ENCODE measurements around the gene NADSYN1.
"Not testable (repeated sequence)": the region's sequence is repeated elsewhere in the genome, so short reads cannot be mapped to it uniquely, and the experiment has no call there.

Gene NADSYN1

GRCh38 chr11:71538666-71538990, 85.6 kb downstream of the NADSYN1 start:
- TF ChIP-seq, protein P1, sequence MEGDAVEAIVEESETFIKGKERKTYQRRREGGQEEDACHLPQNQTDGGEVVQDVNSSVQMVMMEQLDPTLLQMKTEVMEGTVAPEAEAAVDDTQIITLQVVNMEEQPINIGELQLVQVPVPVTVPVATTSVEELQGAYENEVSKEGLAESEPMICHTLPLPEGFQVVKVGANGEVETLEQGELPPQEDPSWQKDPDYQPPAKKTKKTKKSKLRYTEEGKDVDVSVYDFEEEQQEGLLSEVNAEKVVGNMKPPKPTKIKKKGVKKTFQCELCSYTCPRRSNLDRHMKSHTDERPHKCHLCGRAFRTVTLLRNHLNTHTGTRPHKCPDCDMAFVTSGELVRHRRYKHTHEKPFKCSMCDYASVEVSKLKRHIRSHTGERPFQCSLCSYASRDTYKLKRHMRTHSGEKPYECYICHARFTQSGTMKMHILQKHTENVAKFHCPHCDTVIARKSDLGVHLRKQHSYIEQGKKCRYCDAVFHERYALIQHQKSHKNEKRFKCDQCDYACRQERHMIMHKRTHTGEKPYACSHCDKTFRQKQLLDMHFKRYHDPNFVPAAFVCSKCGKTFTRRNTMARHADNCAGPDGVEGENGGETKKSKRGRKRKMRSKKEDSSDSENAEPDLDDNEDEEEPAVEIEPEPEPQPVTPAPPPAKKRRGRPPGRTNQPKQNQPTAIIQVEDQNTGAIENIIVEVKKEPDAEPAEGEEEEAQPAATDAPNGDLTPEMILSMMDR (IDR thresholded peaks at IDR 0.05; ENCODE audit: insufficient read depth, low read length, poor library complexity, severe bottlenecking) = no peak
- TF ChIP-seq EZH2phosphoT487 (conservative IDR thresholded peaks at IDR 0.05; ENCODE audit: low read length) = no peak
- Histone ChIP-seq H3K9me2 (replicated peaks; ENCODE audit: insufficient read depth, low read length) (no peaks in the 10 kb centered on the region), H3K9ac (ENCODE audit: low read length) (no peak overlapping the region), H3K9me3 (ENCODE audit: insufficient read depth, low read length) (no peaks in the 10 kb centered on the region), H3K27me3 (ENCODE audit: low read length) (no peaks in the 10 kb centered on the region), H4K20me1 (ENCODE audit: low read depth, low read length) (no peaks in the 10 kb centered on the region), H3K27ac (ENCODE audit: low read depth, low read length) (no peak overlapping the region), H3K36me3 (ENCODE audit: low read length) (no peaks in the 10 kb centered on the region), H3K79me2 (ENCODE audit: insufficient read depth, low read length) (no peaks in the 10 kb centered on the region), H3K4me2 (ENCODE audit: low read depth, low read length, poor library complexity, severe bottlenecking) (no peak overlapping the region), H2AFZ (ENCODE audit: low read depth, low read length, severe bottlenecking) (no peak overlapping the region), H3K4me3 (ENCODE audit: insufficient read depth, low read length, poor library complexity, severe bottlenecking) (no peak overlapping the region), H3F3A (ENCODE audit: insufficient read depth) (no peaks in the 10 kb centered on the region)

DNA sequence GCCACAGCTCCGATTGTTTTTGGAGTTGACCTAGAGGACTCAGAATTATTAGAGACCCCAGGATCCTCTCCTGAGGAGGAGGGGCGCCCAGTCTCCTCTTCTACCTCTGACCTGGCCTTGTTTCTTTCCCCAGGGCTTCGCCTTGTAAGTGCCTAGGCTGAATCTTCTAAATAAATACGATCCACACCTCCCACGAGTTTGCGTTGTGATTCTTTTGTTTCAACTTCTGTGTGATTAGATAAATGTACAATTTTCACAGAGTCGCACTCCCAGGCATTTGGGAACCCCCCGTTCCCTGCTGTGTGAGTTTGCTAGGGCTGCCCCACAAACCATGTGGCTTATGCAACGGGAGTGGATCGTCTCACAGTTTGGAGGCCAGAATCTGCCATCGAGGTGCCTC, 86.0 kb downstream of the NADSYN1 start:
- Histone ChIP-seq H3K27ac (ENCODE audit: low read depth, low read length) (no peak overlapping the region), H4K20me1 (ENCODE audit: low read depth, low read length) (no peaks in the 10 kb centered on the region), H2AFZ (ENCODE audit: low read depth, low read length, severe bottlenecking) (no peak overlapping the region), H3K36me3 (ENCODE audit: low read length) (no peaks in the 10 kb centered on the region), H3K4me2 (ENCODE audit: low read depth, low read length, poor library complexity, severe bottlenecking) (no peak overlapping the region), H3K4me3 (ENCODE audit: insufficient read depth, low read length, poor library complexity, severe bottlenecking) (no peak overlapping the region), H3K9me2 (replicated peaks; ENCODE audit: insufficient read depth, low read length) (no peaks in the 10 kb centered on the region), H3K79me2 (ENCODE audit: insufficient read depth, low read length) (no peaks in the 10 kb centered on the region), H3F3A (ENCODE audit: insufficient read depth) (no peaks in the 10 kb centered on the region), H3K9me3 (ENCODE audit: insufficient read depth, low read length) (no peaks in the 10 kb centered on the region), H3K27me3 (ENCODE audit: low read length) (no peaks in the 10 kb centered on the region), H3K9ac (ENCODE audit: low read length) (no peak overlapping the region)
- TF ChIP-seq, protein P1 (IDR thresholded peaks at IDR 0.05; ENCODE audit: insufficient read depth, low read length, poor library complexity, severe bottlenecking) = no peak
- TF ChIP-seq EZH2phosphoT487 (conservative IDR thresholded peaks at IDR 0.05; ENCODE audit: low read length) = no peak

- not testable (repeated sequence) for H4K20me1 ChIP-seq (ENCODE audit: low read depth, low read length); H3K4me3 ChIP-seq (ENCODE audit: insufficient read depth, low read length, poor library complexity, severe bottlenecking); H3K4me2 ChIP-seq (ENCODE audit: low read depth, low read length, poor library complexity, severe bottlenecking); H3K79me2 ChIP-seq (ENCODE audit: insufficient read depth, low read length); H3K27me3 ChIP-seq (ENCODE audit: low read length); H2AFZ ChIP-seq (ENCODE audit: low read depth, low read length, severe bottlenecking); H3K27ac ChIP-seq (ENCODE audit: low read depth, low read length); H3K9me2 ChIP-seq (replicated peaks; ENCODE audit: insufficient read depth, low read length); H3K9me3 ChIP-seq (ENCODE audit: insufficient read depth, low read length); H3K9ac ChIP-seq (ENCODE audit: low read length); H3K36me3 ChIP-seq (ENCODE audit: low read length); H3F3A ChIP-seq (ENCODE audit: insufficient read depth)
These were observed 87.0 kb downstream of the NADSYN1 start for GRCh38 chr11:71539971-71540370.

DNA sequence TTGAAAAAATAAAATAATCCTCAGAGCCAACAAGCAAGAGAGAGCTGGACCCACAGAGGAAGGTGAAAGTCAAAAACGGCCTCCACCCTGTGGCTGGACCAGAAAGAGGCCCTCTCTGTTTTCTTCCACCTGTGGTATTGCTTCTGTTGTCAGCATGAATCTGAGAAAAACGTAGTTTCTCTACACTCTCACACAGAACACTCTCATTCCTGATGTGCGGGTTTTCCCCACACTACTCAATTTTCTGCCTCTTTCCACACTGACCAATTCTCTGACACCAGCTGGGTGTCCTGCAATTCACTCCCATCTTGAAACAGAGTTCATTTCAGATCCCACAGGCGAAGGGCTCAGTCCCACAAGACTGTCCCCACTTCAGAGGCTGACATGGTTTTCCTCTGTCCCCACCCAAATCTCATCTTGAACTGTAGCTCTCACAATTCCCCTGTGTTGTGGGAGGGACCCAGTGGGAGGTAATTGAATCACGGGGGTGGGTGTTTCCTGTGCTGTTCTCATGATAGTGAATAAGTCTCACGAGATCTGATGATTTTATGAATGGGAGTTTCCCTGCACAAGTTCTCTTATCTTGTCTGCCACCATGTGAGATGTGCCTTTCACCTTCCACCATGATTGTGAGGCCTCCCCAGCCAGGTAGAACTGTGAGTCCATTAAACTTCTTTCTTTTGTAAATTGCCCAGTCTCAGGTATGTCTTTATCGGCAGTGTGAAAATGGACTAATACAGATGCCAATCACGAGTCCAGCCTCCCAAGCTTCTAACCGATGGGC, 87.7 kb downstream of the NADSYN1 start:
- not testable (repeated sequence) for H3K9ac ChIP-seq (ENCODE audit: low read length); H2AFZ ChIP-seq (ENCODE audit: low read depth, low read length, severe bottlenecking); H3K36me3 ChIP-seq (ENCODE audit: low read length); H3F3A ChIP-seq (ENCODE audit: insufficient read depth); H3K27ac ChIP-seq (ENCODE audit: low read depth, low read length); H3K9me3 ChIP-seq (ENCODE audit: insufficient read depth, low read length); H3K9me2 ChIP-seq (replicated peaks; ENCODE audit: insufficient read depth, low read length); H3K79me2 ChIP-seq (ENCODE audit: insufficient read depth, low read length); H4K20me1 ChIP-seq (ENCODE audit: low read depth, low read length); H3K4me3 ChIP-seq (ENCODE audit: insufficient read depth, low read length, poor library complexity, severe bottlenecking); H3K4me2 ChIP-seq (ENCODE audit: low read depth, low read length, poor library complexity, severe bottlenecking); H3K27me3 ChIP-seq (ENCODE audit: low read length)

Data from SU-DHL-6 (cell line).